MCF 10A (cell line): ENCODE data around the gene FARSB. TPM values are rescaled to one million over a fixed set of nuclear protein-coding genes. Genes with fewer than 3 reads are reported as not detected.
"Not testable (repeated sequence)": the region's sequence is repeated elsewhere in the genome, so short reads cannot be mapped to it uniquely, and the experiment has no call there.

Experiments used
- BruUV-seq: library from RNA; stranded (reverse); fragments of 400-500 nt; replicated peaks from 2 replicates; lab custom pipeline; 2021; lab: Mats Ljungman, UMichigan
- CTCF ChIA-PET: fragments of 300-600 bp; sonication (Branson Sonifier 250); formaldehyde crosslinking; extraction: SDS; loops from one replicate; lab custom pipeline; 2021; ENCODE audit warnings: antibody characterized with exemption, inconsistent platforms; lab: Yijun Ruan, JAX
- POLR2A ChIA-PET: fragments of 300-600, 350-650 bp; sonication (Branson Sonifier 250); formaldehyde crosslinking; extraction: SDS; loops from one replicate; lab custom pipeline; 2020; ENCODE audit warnings: antibody characterized with exemption, inconsistent platforms; lab: Yijun Ruan, JAX
- DNase-seq: peaks from one replicate; pipeline ENCODE4 v3.0.0-alpha.2; 2018; ENCODE audit not compliant: unreplicated experiment
- H3K27ac Mint-ChIP-seq: one replicate; pipeline ENCODE4 v1.8.0; 2022; ENCODE audit warnings: mild to moderate bottlenecking, low read depth, mixed read lengths; ENCODE audit not compliant: unreplicated experiment
- H3K27me3 Mint-ChIP-seq: one replicate; pipeline ENCODE4 v1.8.0; 2022; ENCODE audit warnings: mixed read lengths; ENCODE audit not compliant: insufficient read depth, unreplicated experiment
- H3K36me3 Mint-ChIP-seq: one replicate; pipeline ENCODE4 v1.8.0; 2022; ENCODE audit warnings: mild to moderate bottlenecking, moderate library complexity, mixed read lengths; ENCODE audit not compliant: insufficient read depth, unreplicated experiment
- H3K4me1 Mint-ChIP-seq: one replicate; pipeline ENCODE4 v1.8.0; 2022; ENCODE audit warnings: mixed read lengths; ENCODE audit not compliant: insufficient read depth, unreplicated experiment
- H3K4me3 Mint-ChIP-seq: one replicate; pipeline ENCODE4 v1.8.0; 2022; ENCODE audit warnings: mild to moderate bottlenecking, moderate library complexity, mixed read lengths; ENCODE audit not compliant: unreplicated experiment
- H3K9me3 Mint-ChIP-seq: one replicate; pipeline ENCODE4 v1.8.0; 2022; ENCODE audit warnings: mixed read lengths; ENCODE audit not compliant: unreplicated experiment
- CTCF ChIP-seq: fragments of 200-600 bp; IDR thresholded peaks from one replicate; pipeline ENCODE4 v1.8.0; 2022; ENCODE audit warnings: antibody characterized with exemption, mild to moderate bottlenecking; ENCODE audit not compliant: unreplicated experiment
- intact Hi-C: fragments of 100-400 bp; cut with micrococcal nuclease; formaldehyde crosslinking; loops from 2 replicates; pipeline ENCODE4 v1.14.1; 2022
- total RNA-seq: library from RNA; stranded (reverse); gene quantifications from 2 replicates; pipeline ENCODE4 v1.2.3, GENCODE V29; 2022

The FARSB gene
- total RNA-seq, 1 experiment from 2014 or later = 70.3 TPM

- no peak overlapping the region for H3K27ac Mint-ChIP-seq
- TF ChIP-seq CTCF = no peak
- POLR2A ChIA-PET = interaction anchor here (1.8 kb wide), 1 partner anchor 9 kb away, joined by 7 read pairs; no protein-coding TSS in a partner anchor
- no peak for DNase-seq
- no peaks in the 10 kb centered on the region for H3K27me3 Mint-ChIP-seq
- CTCF ChIA-PET = interaction anchor here (1.1 to 1.5 kb wide), 3 partner anchors 14 to 274 kb away, joined by 6 to 8 read pairs (median 6); no protein-coding TSS in a partner anchor
- BruUV-seq = no TSS peak
- no peaks in the 10 kb centered on the region for H3K9me3 Mint-ChIP-seq
- peaks cover 68% of the 10 kb centered on the region for H3K36me3 Mint-ChIP-seq
- intact Hi-C loops = no loop called here
- no peak overlapping the region for H3K4me3 Mint-ChIP-seq
- H3K4me1 Mint-ChIP-seq = peaks cover 11% of the 10 kb centered on the region
These were observed 63.7 kb downstream of the FARSB start for GRCh38 chr2:222592176-222592575.

- H3K4me1 Mint-ChIP-seq = peaks cover 11% of the 10 kb centered on the region
- no peak overlapping the region for H3K4me3 Mint-ChIP-seq
- no peak overlapping the region for H3K27ac Mint-ChIP-seq
- peaks cover 64% of the 10 kb centered on the region for H3K36me3 Mint-ChIP-seq
- H3K27me3 Mint-ChIP-seq = no peaks in the 10 kb centered on the region
- no peak for DNase-seq
- ChIA-PET CTCF (interaction anchor here (1.4 kb wide), 1 partner anchor 13 kb away, joined by 6 read pairs; no protein-coding TSS in a partner anchor), POLR2A (interaction anchor here (1.8 kb wide), 1 partner anchor 8 kb away, joined by 7 read pairs; no protein-coding TSS in a partner anchor)
- no peaks in the 10 kb centered on the region for H3K9me3 Mint-ChIP-seq
- no peak for TF ChIP-seq CTCF
- intact Hi-C loops = no loop called here
- BruUV-seq = no TSS peak
These were observed 64.2 kb downstream of the FARSB start for GRCh38 chr2:222591661-222592060.

GRCh38 chr2:222584589-222584988 lies 71.3 kb downstream of the FARSB start:
- H3K4me3 Mint-ChIP-seq, DNase-seq, H3K27ac Mint-ChIP-seq, H3K27me3 Mint-ChIP-seq, BruUV-seq, H3K9me3 Mint-ChIP-seq, intact Hi-C loops, H3K4me1 Mint-ChIP-seq: not testable (repeated sequence)
- H3K36me3 Mint-ChIP-seq = peaks cover 39% of the 10 kb centered on the region
- ChIA-PET POLR2A (interaction anchor here (0.9 kb wide), 1 partner anchor 542 kb away, joined by 4 read pairs; no protein-coding TSS in a partner anchor), CTCF (interaction anchor here (1.1 to 1.4 kb wide), 2 partner anchors 12 to 15 kb away, joined by 3 read pairs; no protein-coding TSS in a partner anchor)

GRCh38 chr2:222582928-222583327 lies 73.0 kb downstream of the FARSB start:
- H3K9me3 Mint-ChIP-seq = no peaks in the 10 kb centered on the region
- POLR2A ChIA-PET = interaction anchor here (0.8 to 1.6 kb wide), 2 partner anchors 9 to 12 kb away, joined by 5 to 7 read pairs; no protein-coding TSS in a partner anchor
- H3K36me3 Mint-ChIP-seq = peaks cover 36% of the 10 kb centered on the region

More at GRCh38 chr2:222582928-222583327, 73.0 kb downstream of the FARSB start:
- Mint-ChIP-seq H3K4me1 (no peaks in the 10 kb centered on the region), H3K4me3 (no peak overlapping the region), H3K27me3 (no peaks in the 10 kb centered on the region), H3K27ac (peak overlapping the region; percentile 50)
- intact Hi-C loops = no loop called here
- BruUV-seq = no TSS peak
- CTCF ChIA-PET = interaction anchor here (0.7 to 1.7 kb wide), 2 partner anchors 12 to 544 kb away, joined by 4 to 5 read pairs; no protein-coding TSS in a partner anchor
- no peak for TF ChIP-seq CTCF
- no peak for DNase-seq
